ENCODE measurements around the gene TRDMT1.
A peak's percentile ranks its signal among the peaks of the same experiment; 100 is the strongest.

The TRDMT1 gene

DNA sequence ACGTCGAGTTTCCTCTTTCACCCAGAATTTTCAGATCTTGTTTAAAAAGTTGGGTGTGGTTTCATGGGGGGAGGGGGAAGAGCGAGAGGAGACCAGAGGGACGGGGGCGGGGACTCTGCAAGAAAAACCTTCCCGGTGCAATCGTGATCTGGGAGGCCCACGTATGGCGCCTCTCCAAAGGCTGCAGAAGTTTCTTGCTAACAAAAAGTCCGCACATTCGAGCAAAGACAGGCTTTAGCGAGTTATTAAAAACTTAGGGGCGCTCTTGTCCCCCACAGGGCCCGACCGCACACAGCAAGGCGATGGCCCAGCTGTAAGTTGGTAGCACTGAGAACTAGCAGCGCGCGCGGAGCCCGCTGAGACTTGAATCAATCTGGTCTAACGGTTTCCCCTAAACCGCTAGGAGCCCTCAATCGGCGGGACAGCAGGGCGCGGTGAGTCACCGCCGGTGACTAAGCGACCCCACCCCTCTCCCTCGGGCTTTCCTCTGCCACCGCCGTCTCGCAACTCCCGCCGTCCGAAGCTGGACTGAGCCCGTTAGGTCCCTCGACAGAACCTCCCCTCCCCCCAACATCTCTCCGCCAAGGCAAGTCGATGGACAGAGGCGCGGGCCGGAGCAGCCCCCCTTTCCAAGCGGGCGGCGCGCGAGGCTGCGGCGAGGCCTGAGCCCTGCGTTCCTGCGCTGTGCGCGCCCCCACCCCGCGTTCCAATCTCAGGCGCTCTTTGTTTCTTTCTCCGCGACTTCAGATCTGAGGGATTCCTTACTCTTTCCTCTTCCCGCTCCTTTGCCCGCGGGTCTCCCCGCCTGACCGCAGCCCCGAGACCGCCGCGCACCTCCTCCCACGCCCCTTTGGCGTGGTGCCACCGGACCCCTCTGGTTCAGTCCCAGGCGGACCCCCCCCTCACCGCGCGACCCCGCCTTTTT is 26.9 kb upstream of the TRDMT1 start, which contains the start of gene VIM:
Gene VIM, plus strand, starts transcription at position 151 of the 925 bp plus-strand sequence. CDS start 1,182 bp downstream, outside the sequence.
- peaks cover 71% of the 10 kb centered on the region for H3K36me3 Mint-ChIP-seq (ENCODE audit: insufficient read depth)
- peaks cover 43 to 55% of the 10 kb centered on the region in 2 donors for H3K4me1 Mint-ChIP-seq (ENCODE audit: low read depth in 2 of 2)
- H3K9me3 Mint-ChIP-seq = no peaks in the 10 kb centered on the region

DNA sequence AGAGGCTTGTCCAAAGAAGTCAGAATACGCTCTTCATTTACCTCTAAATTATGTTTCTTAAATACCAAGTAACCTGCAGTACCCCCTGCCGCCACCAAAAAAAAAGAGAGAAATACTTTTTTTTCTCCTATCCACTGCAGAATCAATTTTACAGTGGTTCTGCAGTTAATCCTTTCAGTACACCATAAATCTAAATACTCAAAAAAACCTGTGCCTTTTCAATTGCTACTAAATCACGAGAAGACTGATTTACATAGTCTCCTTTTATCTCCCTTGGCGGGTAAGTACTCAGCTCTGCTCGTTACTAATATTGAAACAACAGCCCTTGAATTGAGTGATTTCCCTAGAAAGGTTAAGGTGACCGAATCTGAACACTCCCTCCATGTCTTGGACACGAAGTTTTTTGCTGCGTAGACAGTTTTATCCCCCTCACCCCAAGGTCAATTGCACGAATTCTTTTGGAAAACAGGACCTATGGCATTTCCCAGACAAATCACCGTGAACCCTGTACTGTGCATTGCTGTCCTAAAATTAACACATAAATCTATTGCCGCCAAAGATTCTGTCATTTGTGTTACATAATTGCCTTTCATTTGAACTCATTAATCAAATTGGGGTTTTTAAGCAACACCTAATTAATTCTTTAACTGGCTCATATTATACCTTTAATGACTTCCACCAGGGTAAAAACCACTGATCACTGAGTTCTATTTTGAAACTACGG is 26.1 kb upstream of the TRDMT1 start:
- Mint-ChIP-seq H3K9me3 (no peaks in the 10 kb centered on the region), H3K27ac (peak overlapping the region; percentile 100), H3K27me3 (no peaks in the 10 kb centered on the region), H3K4me3 (peak overlapping the region; percentile 93 to 94), H3K4me1 (ENCODE audit: low read depth in 2 of 2) (peaks cover 46 to 54% of the 10 kb centered on the region in 2 donors), H3K36me3 (ENCODE audit: insufficient read depth) (peaks cover 63% of the 10 kb centered on the region)
- peak in 2 of 3 experiments; percentile 46 to 57 for DNase-seq
- ATAC-seq (replicated peaks) = no peak

More for the DNA sequence above, 26.9 kb upstream of the TRDMT1 start, which contains the start of gene VIM:
- peak within 1 kb of the TSS; percentile 93 to 94 for H3K4me3 Mint-ChIP-seq
- H3K27ac Mint-ChIP-seq = peak within 1 kb of the TSS; percentile 100
- H3K27me3 Mint-ChIP-seq = no peaks in the 10 kb centered on the region
- ATAC-seq (replicated peaks) (peak; percentile 42), DNase-seq (peak; percentile 80 to 82 (median 81))

DNA sequence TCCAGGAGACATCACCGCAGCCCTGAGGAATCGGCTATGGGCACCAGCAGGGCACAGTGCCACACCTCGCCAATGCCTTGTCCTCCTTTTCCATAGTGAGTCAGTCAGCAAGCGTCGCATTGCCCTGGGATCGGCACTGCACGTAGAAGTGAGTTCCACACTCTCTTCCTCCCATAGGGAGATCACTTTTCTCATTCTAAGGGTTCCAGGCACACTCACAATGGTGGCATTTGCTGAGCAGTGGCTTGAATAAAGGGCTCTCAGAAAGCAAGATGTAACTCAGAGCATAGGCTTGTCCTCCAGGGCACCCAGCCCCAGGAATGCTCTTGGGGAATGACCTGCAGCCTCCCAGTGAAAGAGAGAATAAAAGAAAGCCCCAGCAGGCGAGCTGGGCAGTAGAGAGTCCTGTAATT is 25.4 kb upstream of the TRDMT1 start:
- Mint-ChIP-seq H3K36me3 (ENCODE audit: insufficient read depth) (peaks cover 56% of the 10 kb centered on the region), H3K27ac (peak overlapping the region; percentile 100)

DNA sequence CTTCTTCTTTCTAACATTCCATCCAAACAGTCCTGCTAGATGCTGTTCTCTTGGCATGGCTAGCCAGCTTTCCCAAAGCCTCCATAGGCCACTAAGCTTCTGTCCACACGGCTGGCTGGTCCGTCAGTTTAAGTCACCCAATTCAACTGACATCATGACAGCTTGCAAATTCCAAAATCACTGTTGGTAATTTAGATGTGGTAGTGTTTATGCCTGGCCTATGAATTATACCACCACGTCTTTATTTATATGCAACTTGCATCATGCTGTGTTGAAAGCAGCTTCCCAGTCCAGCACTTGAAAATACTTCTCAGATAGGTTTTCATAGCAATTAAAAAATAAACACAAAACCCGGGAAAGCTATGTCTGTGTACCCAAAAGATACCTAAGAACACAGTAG is 24.3 kb upstream of the TRDMT1 start:
- Mint-ChIP-seq H3K9me3 (no peaks in the 10 kb centered on the region), H3K36me3 (ENCODE audit: insufficient read depth) (peaks cover 45% of the 10 kb centered on the region), H3K4me1 (ENCODE audit: low read depth in 2 of 2) (peaks cover 45% of the 10 kb centered on the region in 2 donors), H3K27me3 (no peaks in the 10 kb centered on the region), H3K27ac (peak overlapping the region; percentile 100), H3K4me3 (no peak overlapping the region)
- ATAC-seq (replicated peaks) (no peak), DNase-seq (no peak)

More for the DNA sequence above, 25.4 kb upstream of the TRDMT1 start:
- Mint-ChIP-seq H3K27me3 (no peaks in the 10 kb centered on the region), H3K4me3 (peak overlapping the region; percentile 93 to 94), H3K4me1 (ENCODE audit: low read depth in 2 of 2) (peaks cover 47 to 55% of the 10 kb centered on the region in 2 donors), H3K9me3 (no peaks in the 10 kb centered on the region)
- ATAC-seq (replicated peaks) (no peak), DNase-seq (no peak)

DNA sequence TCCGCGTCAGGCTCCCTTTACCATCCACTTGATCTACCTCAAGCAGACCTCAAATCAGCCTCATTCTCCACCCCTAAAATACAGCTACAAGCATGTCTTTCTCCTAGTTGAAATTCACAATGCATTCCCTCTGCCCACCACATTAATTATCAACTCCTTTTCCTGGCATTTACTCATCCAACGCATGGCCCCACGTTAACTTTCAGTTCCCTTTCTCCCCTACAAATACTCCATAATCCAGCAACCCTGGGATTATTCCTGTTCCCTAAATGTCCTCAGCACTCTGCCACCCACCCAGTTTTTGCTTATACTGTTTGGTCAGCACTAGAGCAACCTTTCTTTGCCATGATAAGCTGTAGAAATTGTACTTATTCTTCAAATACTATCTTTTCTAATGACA is 20.9 kb upstream of the TRDMT1 start:
- no peaks in the 10 kb centered on the region for H3K9me3 Mint-ChIP-seq
- H3K27ac Mint-ChIP-seq = peak overlapping the region in 1 of 2 donors; percentile 64
- DNase-seq (no peak), ATAC-seq (replicated peaks) (no peak)
- H3K4me3 Mint-ChIP-seq = no peak overlapping the region
- H3K4me1 Mint-ChIP-seq (ENCODE audit: low read depth in 2 of 2) = peaks cover 27 to 30% of the 10 kb centered on the region in 2 donors
- peaks cover 18% of the 10 kb centered on the region for H3K36me3 Mint-ChIP-seq (ENCODE audit: insufficient read depth)
- no peaks in the 10 kb centered on the region for H3K27me3 Mint-ChIP-seq

DNA sequence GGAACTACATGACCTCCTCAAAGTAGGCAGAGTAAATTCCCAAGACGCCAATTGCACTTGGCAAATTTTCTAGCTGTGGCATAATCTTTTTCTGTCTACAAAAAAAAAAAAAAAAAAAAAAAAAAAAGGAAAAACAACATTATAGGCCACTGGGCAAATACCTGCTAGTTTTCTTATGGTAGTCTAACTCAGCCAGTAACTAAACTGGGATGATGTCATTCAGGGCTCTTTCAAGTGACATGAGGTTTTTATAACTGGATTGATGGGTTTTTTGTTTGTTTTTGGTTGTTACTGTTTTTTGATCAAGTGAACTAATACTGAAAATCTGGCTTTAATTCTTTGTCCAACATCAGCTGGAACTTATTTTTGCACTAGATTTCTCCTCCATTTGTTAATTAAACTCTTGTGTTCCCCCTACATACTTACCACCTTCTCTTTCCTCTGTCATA is 19.2 kb upstream of the TRDMT1 start:
- ATAC-seq (replicated peaks) (no peak), DNase-seq (no peak)
- Mint-ChIP-seq H3K36me3 (ENCODE audit: insufficient read depth) (peaks cover 21% of the 10 kb centered on the region), H3K4me1 (ENCODE audit: low read depth in 2 of 2) (peaks cover 17 to 21% of the 10 kb centered on the region in 2 donors), H3K27ac (no peak overlapping the region), H3K27me3 (no peaks in the 10 kb centered on the region), H3K4me3 (no peak overlapping the region), H3K9me3 (no peaks in the 10 kb centered on the region)

DNA sequence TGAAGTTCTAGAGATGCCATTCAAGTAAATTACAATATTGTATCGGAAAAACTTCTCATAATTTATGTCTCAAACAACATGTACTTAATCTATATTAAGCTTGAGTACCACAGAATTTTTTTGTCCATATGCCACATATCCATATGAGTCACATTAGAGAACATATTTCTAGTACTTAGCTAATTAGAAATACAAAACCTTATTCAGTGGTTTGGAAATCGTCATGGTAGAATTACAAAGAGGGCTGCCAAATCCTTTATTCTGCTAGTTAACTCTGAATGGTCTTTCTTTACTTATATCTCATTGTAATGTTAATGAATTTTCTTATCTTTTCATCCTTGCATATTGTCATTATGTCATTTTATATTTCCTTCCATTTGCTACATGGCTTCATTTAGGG is 17.6 kb upstream of the TRDMT1 start:
- Mint-ChIP-seq H3K9me3 (no peaks in the 10 kb centered on the region), H3K36me3 (ENCODE audit: insufficient read depth) (peaks cover 24% of the 10 kb centered on the region), H3K4me3 (no peak overlapping the region), H3K27me3 (no peaks in the 10 kb centered on the region), H3K27ac (no peak overlapping the region), H3K4me1 (ENCODE audit: low read depth in 2 of 2) (peaks cover 10 to 17% of the 10 kb centered on the region in 2 donors)
- DNase-seq = no peak
- no peak for ATAC-seq (replicated peaks)

DNA sequence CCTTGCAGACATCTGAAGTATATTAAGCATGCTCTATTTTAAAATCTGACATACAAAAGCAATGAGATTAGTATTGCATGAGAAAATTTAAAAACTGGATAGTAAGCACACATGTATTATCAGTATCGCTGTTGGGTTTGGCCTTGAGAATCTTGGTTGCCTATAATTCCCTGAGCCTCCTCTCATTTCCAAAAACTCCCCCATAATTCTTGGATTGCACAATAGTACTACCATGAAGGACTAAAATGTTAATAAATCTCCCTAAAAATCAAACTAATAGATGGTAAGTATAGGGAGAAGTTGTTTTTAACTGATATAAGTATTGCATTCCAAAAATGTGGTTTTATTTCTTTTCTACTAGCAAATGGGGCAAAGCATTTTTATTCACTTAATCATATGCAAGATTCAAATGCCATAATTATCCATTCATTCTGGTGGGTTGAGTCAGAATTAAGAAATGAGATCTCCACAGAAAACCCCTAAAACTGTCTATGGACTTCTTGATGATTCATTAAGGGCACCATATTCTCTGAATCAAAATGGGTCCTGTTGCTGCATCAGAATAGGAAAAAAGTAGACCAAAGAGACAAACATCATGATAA is 16.3 kb upstream of the TRDMT1 start:
- Mint-ChIP-seq H3K4me1 (ENCODE audit: low read depth in 2 of 2) (peaks cover 12 to 13% of the 10 kb centered on the region in 2 donors), H3K27ac (peak overlapping the region; percentile 96 to 99), H3K36me3 (ENCODE audit: insufficient read depth) (peaks cover 24% of the 10 kb centered on the region), H3K4me3 (no peak overlapping the region), H3K9me3 (no peaks in the 10 kb centered on the region), H3K27me3 (no peaks in the 10 kb centered on the region)
- DNase-seq = no peak
- ATAC-seq (replicated peaks) = no peak

DNA sequence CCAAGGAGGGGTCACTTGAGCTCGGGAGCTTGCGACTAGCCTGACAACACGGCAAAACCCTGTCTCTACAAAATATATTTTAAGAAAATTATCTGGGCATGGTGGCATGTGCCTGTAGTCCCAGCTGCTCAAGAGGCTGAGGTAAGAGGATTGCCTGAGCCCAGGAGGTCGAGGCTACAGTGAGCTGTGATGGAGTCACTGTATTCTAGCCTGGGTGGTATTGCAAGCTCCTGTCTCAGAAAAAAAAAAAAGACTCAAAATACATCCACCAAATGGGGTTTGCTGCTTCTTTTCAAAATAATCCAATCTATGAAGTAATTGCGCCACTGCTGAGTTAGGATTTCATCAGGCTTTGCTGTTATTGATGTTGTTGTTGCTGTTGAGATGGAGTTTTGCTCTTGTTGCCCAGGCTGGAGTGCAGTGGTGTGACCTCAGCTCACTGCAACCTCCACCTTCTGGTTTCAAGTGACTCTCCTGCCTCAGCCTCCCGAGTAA is 15.5 kb upstream of the TRDMT1 start:
- no peaks in the 10 kb centered on the region for H3K9me3 Mint-ChIP-seq
- ATAC-seq (replicated peaks) (no peak), DNase-seq (no peak)
- H3K4me3 Mint-ChIP-seq = no peak overlapping the region
- no peaks in the 10 kb centered on the region for H3K27me3 Mint-ChIP-seq
- peak overlapping the region; percentile 96 to 99 for H3K27ac Mint-ChIP-seq
- peaks cover 9 to 12% of the 10 kb centered on the region in 2 donors for H3K4me1 Mint-ChIP-seq (ENCODE audit: low read depth in 2 of 2)
- H3K36me3 Mint-ChIP-seq (ENCODE audit: insufficient read depth) = peaks cover 28% of the 10 kb centered on the region

DNA sequence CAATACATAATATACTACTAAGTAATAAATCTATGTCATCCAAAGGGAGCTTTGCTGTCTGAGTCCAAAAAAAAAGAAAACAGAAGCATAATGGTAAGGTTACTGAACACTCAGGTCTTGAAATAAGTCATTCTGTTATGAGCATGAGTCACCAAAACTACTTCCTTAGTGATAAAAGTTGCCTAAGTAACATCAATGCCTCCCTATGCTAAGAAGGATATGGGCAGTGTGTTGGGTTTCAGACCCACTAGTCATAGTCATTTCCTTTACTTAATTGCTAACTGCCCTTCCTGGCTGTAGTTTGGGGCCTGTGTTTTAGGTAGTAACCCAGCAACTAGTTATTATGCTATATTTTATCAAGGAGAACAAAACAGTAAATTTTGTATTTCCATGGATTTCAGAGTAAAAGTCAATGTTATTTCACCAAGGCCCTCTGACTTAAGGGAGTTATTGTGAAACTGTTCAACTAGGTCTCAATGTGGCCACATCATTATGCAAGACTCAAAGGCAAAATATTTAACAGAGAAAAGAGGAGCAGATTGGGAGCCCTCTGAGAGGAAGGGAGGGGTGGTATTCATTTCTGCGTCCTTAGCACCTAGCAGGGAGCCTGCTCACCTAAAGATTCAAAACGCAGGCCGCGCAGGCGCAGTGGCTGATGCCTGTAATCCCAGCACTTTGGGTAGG is 14.9 kb upstream of the TRDMT1 start:
- Mint-ChIP-seq H3K4me3 (no peak overlapping the region), H3K9me3 (no peaks in the 10 kb centered on the region), H3K4me1 (ENCODE audit: low read depth in 2 of 2) (peaks cover 9 to 12% of the 10 kb centered on the region in 2 donors), H3K27me3 (no peaks in the 10 kb centered on the region), H3K36me3 (ENCODE audit: insufficient read depth) (peaks cover 28% of the 10 kb centered on the region), H3K27ac (peak overlapping the region; percentile 96 to 99)
- ATAC-seq (replicated peaks) (peak; percentile 94), DNase-seq (peak in 1 of 3 experiments; percentile 35)

DNA sequence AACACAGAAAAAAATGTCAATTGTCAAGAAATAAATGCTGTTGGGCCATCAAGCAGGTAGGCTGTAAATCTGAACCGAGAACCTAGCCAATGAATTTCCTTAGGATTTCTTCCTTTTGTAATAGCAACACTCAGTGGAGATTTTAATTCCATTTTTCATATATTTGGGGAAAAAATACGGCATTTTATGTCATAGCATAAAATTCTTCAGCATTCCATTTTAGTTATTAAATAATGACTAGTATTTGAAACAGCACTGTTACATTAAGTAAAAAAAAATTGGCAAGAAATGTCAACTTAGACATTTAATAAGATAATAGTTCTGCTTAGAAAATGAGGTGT is 14.3 kb upstream of the TRDMT1 start:
- peak overlapping the region; percentile 96 to 99 for H3K27ac Mint-ChIP-seq
- ATAC-seq (replicated peaks) (no peak), DNase-seq (no peak)
- peaks cover 9 to 12% of the 10 kb centered on the region in 2 donors for H3K4me1 Mint-ChIP-seq (ENCODE audit: low read depth in 2 of 2)
- H3K36me3 Mint-ChIP-seq (ENCODE audit: insufficient read depth) = peaks cover 28% of the 10 kb centered on the region
- H3K4me3 Mint-ChIP-seq = no peak overlapping the region
- H3K9me3 Mint-ChIP-seq = no peaks in the 10 kb centered on the region
- H3K27me3 Mint-ChIP-seq = no peaks in the 10 kb centered on the region

DNA sequence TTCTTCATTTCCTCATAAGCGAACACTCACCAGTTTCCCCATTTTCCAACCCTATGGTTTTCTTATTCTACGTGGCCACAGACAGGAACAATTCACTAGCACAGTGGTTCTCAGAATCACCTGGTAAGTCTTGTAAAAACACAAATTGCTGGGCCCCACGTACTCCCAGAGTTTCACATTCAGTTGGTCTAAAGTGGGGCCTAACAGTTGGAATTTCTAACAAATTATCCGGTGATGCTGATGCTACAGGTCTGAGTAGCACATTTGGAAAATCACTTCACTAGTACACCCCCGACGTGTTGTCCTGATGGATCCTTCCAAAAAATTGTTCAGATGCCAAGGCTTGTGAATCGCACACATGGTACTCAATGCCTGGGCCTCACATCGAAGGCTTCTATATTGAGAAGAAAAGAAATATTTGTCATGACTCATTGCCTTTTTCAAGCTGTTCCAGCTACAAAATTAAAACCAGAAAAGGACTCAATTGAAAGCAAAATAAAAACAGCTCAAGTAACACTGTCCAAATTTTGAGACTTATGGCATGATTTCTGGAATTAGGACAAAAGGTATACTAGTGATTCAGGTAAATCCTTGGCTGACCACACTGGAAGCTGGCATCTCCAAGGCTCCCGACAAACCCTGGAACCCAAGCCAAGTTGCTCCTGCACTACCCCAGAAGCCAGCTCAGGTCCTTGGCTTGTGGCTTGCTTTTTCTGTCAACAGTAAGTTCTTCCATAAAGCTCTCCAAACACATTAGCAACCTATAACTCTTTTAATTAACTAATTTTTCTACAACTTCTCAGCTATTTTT is 13.7 kb upstream of the TRDMT1 start:
- Mint-ChIP-seq H3K27me3 (no peaks in the 10 kb centered on the region), H3K4me1 (ENCODE audit: low read depth in 2 of 2) (peaks cover 9 to 12% of the 10 kb centered on the region in 2 donors), H3K36me3 (ENCODE audit: insufficient read depth) (peaks cover 28% of the 10 kb centered on the region), H3K4me3 (no peak overlapping the region), H3K27ac (peak overlapping the region; percentile 96 to 99), H3K9me3 (no peaks in the 10 kb centered on the region)
- no peak for ATAC-seq (replicated peaks)
- DNase-seq = no peak

Measured in effector memory CD8-positive, alpha-beta T cell (primary cell).